ENCODE results near the gene LMOD1. TPM values are rescaled to one million over a fixed set of nuclear protein-coding genes. Genes with fewer than 3 reads are reported as not detected.

Gene LMOD1
- total RNA-seq, 6 experiments from 2014 or later, result 19.0 to 37.4 (median 36.5) TPM

DNA sequence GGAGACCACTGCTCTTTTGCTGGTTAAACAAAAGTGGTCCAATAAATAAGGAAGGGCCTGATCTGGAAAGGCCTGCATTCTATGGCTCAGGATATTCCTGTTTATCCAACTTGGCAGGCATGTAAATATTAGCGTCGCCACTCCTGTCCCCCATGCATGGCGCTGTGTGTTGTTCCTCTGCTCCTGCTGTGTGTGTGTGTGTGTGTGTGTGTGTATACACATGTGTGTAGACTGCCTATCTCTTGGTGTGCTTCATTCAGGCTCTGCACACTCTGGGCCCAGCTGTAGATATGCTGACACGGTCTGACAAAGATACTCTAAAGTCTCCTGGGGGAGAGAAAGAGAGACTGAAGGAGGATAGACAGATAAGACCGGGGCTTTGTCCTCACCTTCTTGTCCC lies 6.8 kb downstream of the LMOD1 start:
- Mint-ChIP-seq H3K27me3 (ENCODE audit: insufficient read depth) (no peaks in the 10 kb centered on the region; the same call in 1 of the 2 replicates), H3K27ac (no peak overlapping the region), H3K9me3 (peaks cover 5% of the 10 kb centered on the region), H3K4me1 (ENCODE audit: low read depth) (peaks cover 51% of the 10 kb centered on the region), H3K36me3 (ENCODE audit: low read depth) (peaks cover 15% of the 10 kb centered on the region), H3K4me3 (no peak overlapping the region)
- DNase-seq, result no peak
- TF ChIP-seq, protein P1, sequence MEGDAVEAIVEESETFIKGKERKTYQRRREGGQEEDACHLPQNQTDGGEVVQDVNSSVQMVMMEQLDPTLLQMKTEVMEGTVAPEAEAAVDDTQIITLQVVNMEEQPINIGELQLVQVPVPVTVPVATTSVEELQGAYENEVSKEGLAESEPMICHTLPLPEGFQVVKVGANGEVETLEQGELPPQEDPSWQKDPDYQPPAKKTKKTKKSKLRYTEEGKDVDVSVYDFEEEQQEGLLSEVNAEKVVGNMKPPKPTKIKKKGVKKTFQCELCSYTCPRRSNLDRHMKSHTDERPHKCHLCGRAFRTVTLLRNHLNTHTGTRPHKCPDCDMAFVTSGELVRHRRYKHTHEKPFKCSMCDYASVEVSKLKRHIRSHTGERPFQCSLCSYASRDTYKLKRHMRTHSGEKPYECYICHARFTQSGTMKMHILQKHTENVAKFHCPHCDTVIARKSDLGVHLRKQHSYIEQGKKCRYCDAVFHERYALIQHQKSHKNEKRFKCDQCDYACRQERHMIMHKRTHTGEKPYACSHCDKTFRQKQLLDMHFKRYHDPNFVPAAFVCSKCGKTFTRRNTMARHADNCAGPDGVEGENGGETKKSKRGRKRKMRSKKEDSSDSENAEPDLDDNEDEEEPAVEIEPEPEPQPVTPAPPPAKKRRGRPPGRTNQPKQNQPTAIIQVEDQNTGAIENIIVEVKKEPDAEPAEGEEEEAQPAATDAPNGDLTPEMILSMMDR (IDR thresholded peaks at IDR 0.05), result no peak

DNA sequence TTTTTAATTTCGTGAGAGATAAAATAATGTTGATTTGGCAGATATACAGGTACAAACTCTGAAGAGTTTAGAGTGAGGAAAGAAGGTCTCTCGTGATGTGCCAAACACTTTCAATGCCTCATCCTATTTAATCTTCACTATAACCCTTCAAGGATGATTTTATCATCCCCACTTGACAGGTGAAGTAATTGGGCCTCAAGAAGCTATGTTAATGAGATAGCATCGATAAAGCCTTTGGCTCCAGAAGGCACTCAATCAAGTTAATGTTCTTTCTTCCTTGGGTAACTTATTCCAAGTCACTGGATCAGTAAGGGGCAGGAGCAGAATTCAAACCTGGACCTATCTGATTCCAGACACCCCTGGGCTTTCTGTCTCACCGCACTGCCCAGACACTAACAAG lies 7.2 kb downstream of the LMOD1 start:
- peak overlapping the region; percentile 91 for H3K27ac Mint-ChIP-seq
- no peaks in the 10 kb centered on the region; the same call in 1 of the 2 replicates for H3K27me3 Mint-ChIP-seq (ENCODE audit: insufficient read depth)
- no peak for DNase-seq
- TF ChIP-seq, protein P1 (IDR thresholded peaks at IDR 0.05), result no peak
- H3K36me3 Mint-ChIP-seq (ENCODE audit: low read depth), result peaks cover 15% of the 10 kb centered on the region
- no peak overlapping the region for H3K4me3 Mint-ChIP-seq
- peaks cover 5% of the 10 kb centered on the region for H3K9me3 Mint-ChIP-seq
- peaks cover 51% of the 10 kb centered on the region for H3K4me1 Mint-ChIP-seq (ENCODE audit: low read depth)

DNA sequence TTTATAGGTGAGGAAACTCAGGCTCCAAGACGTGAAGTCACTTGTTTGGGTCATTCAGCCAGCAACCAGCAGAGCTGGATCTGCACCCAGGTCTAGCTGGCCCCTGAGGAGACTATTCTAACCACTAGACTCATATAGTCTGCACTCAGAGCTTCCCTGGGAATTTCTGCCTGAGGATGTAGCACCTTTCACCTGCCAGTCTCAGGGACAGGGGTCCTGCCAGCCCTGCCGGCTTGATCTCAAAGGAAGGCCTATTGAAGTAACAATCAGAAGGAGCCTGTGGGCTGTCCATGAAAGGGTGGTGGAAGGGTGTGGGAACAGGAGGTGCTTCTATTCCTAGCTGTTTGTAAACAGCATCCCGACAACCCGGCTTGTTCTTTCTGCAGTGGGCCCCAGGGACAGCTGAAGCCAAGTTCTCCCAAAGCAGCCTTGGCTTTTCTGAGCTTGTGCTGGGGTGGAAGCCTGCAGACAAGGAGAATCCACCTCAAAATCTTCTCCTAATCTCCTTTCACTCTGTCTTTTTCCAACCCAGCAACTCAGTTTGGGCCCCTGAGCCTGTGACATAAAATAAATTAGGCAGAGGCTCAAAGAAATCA lies 7.8 kb downstream of the LMOD1 start:
- no peak for DNase-seq
- Mint-ChIP-seq H3K36me3 (ENCODE audit: low read depth) (peaks cover 15% of the 10 kb centered on the region), H3K27me3 (ENCODE audit: insufficient read depth) (no peaks in the 10 kb centered on the region; the same call in 1 of the 2 replicates), H3K4me3 (peak overlapping the region; percentile 30), H3K27ac (peak overlapping the region; percentile 91), H3K4me1 (ENCODE audit: low read depth) (peaks cover 51% of the 10 kb centered on the region), H3K9me3 (peaks cover 5% of the 10 kb centered on the region)
- TF ChIP-seq, protein P1 (IDR thresholded peaks at IDR 0.05), result no peak

DNA sequence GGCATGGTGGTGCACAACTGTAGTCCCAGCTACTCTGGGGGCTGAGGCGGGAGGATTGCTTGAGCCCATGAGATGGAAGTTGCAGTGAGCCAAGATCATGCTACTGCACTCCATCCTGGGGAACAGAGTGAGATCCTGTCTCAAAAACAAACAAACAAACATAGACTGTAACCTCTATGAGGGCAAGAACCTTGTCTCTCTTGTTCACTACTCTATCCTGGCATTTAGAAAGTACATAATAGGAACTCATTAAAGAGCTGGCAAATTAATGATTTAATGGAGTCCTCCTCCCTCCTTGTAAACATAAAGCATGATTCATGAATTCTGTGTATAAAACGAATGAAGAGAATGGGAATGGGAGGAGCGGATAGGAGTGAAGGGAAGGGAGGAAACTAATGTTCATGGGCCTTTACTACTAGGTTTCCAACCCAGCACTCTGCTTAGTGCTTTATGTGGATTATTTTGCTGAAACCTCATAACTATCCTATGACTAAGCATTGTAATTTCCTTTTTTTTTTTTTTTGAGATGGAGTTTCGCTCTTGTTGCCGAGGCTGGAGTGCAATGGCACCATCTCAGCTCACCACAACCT lies 8.6 kb downstream of the LMOD1 start:
- H3K27ac Mint-ChIP-seq, result peak overlapping the region; percentile 91
- peaks cover 44% of the 10 kb centered on the region for H3K4me1 Mint-ChIP-seq (ENCODE audit: low read depth)
- TF ChIP-seq, protein P1 (IDR thresholded peaks at IDR 0.05), result no peak
- H3K36me3 Mint-ChIP-seq (ENCODE audit: low read depth), result peaks cover 15% of the 10 kb centered on the region
- H3K27me3 Mint-ChIP-seq (ENCODE audit: insufficient read depth), result no peaks in the 10 kb centered on the region; the same call in 1 of the 2 replicates
- DNase-seq, result peak; percentile 78
- peaks cover 5% of the 10 kb centered on the region for H3K9me3 Mint-ChIP-seq
- peak overlapping the region; percentile 30 for H3K4me3 Mint-ChIP-seq

DNA sequence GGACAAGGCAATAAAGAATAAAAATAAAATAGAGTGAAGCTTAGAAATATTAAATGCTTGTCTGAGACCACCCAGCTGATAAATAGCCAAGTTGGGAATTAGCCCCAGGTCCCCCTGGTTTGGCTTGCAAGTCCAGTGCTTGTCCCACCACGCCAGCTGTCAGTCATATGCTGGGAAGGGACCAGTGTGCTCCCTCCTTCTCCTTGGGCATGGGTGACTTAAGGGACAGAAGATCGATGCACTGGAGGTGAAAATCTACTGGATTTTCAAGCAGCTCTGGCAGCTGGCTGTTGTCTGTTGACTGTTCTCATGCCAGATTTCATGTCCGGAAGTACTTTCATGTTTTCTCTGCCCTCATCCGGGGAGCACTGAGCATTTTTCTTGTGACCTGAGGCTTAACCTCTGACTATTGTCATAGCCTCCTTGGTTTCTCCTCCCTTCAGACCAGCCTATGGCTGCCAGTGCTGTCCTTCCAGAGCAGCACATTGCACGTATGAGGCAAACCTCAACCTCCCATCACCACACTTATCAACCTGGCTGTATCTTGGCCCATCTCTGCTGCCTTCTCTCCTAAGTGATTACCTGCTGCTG lies 12.4 kb downstream of the LMOD1 start:
- H3K4me1 Mint-ChIP-seq (ENCODE audit: low read depth), result peaks cover 37% of the 10 kb centered on the region
- TF ChIP-seq, protein P1 (IDR thresholded peaks at IDR 0.05), result no peak
- peak overlapping the region; percentile 72 for H3K27ac Mint-ChIP-seq
- H3K4me3 Mint-ChIP-seq, result peak overlapping the region; percentile 8
- H3K27me3 Mint-ChIP-seq (ENCODE audit: insufficient read depth), result no peaks in the 10 kb centered on the region; the same call in 1 of the 2 replicates
- H3K36me3 Mint-ChIP-seq (ENCODE audit: low read depth), result peaks cover 12% of the 10 kb centered on the region
- DNase-seq, result peak; percentile 32
- H3K9me3 Mint-ChIP-seq, result peaks cover 5% of the 10 kb centered on the region
